Fibroblast of villous mesenchyme (primary cell): ENCODE measurements around the gene ELAC2. TPM values are rescaled to one million over a fixed set of nuclear protein-coding genes. Genes with fewer than 3 reads are reported as not detected.

ENCODE experiments used
- DNase-seq: peaks from one replicate; pipeline ENCODE4 v3.0.0-alpha.2; 2010; ENCODE audit warnings: low read depth
- H3K4me3 ChIP-seq: 2 replicates; pipeline ENCODE4 v1.5.1; 2011; ENCODE audit warnings: low read depth, mild to moderate bottlenecking, low read length
- total RNA-seq: library from RNA; depleted of rRNA; stranded (reverse); fragments of >200 nt; gene quantifications from 2 replicates; pipeline ENCODE4 v1.2.3, GENCODE V29; 2012
- TF ChIP-seq, protein P1 (sequence below): IDR thresholded peaks from 2 replicates; pipeline ENCODE4 v1.5.1; 2012; ENCODE audit warnings: low read depth, mild to moderate bottlenecking, low read length; ENCODE audit not compliant: insufficient read depth

The ELAC2 gene
- total RNA-seq, 1 donor: 63.9 TPM

DNA sequence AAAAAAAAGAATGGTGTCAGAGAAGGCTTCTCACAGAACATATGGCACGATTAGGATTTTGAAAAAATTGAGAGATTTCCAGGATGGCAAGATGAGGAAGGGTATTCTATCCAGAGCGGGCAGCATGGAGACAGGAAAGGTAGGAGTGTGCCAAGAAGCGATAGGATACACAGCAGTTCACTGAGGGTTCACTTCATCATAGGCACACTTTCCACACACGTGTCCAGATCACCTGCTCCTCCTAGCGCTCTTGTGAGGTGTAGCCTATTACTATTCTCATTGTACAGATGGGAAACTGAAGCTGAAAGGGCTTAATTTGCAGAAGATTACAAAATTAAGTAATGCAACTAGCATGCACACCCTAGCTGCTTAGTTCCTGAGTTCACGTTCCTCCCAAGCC lies 6.2 kb upstream of the ELAC2 start:
- DNase-seq: no peak
- TF ChIP-seq, protein P1, sequence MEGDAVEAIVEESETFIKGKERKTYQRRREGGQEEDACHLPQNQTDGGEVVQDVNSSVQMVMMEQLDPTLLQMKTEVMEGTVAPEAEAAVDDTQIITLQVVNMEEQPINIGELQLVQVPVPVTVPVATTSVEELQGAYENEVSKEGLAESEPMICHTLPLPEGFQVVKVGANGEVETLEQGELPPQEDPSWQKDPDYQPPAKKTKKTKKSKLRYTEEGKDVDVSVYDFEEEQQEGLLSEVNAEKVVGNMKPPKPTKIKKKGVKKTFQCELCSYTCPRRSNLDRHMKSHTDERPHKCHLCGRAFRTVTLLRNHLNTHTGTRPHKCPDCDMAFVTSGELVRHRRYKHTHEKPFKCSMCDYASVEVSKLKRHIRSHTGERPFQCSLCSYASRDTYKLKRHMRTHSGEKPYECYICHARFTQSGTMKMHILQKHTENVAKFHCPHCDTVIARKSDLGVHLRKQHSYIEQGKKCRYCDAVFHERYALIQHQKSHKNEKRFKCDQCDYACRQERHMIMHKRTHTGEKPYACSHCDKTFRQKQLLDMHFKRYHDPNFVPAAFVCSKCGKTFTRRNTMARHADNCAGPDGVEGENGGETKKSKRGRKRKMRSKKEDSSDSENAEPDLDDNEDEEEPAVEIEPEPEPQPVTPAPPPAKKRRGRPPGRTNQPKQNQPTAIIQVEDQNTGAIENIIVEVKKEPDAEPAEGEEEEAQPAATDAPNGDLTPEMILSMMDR: no peak
- no peak overlapping the region for H3K4me3 ChIP-seq

DNA sequence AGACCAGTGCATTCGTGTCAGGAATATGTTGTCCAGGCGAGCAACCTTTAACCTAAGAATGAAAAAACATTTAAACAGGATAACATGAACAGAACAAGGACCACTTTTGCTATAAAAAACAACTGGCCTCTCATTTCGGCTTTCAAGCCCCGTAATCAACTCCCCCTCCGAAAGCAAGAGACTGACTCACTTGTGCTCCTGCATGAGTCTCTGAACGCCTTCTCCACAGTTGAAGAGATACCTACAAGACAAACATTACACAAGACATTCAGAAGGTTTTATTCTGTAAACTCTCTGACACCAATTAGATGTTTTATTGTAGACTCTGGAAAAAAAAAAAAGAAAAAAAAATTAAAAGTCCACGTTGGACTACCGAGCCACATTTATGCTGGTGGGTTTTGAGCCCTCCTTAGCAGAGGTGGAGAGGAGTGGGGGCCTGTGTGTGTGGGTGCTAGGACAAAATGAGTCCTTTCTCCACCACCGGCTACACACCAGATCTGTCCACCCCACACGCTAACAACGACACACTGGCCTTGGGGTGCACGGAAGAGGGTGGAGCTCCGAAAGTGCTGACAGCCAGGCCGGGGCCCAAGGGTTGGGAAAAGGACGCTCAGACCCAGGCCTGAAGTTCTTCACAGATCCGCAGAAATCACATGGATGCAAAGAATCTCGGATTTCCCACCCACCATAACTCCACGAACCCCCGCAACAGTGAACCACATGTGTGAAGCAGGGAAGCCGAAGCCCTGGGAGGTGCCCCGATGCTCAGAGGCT lies 759 bp downstream of the ELAC2 start:
- peak overlapping the region; percentile 68 for H3K4me3 ChIP-seq
- TF ChIP-seq, protein P1: no peak
- no peak for DNase-seq

DNA sequence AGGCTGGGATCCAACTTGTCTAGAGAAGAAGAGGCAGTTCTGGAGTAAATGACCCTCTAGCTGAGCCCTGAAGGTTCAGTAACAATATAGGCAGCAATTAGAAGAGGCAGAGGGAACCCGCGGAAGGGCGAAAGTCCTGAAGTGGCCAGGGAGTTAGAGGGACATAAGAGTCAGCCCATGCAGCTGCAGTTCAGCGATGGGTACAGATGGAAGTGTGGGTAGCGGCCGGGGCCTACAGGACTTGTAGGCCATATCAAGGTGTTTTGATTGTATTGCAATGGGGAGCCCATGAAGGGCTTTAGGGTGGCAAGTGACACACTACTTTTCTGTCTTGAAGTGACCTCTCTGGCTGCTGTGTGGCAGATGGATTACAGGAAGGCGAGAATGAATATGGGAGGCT lies 3.0 kb downstream of the ELAC2 start:
- TF ChIP-seq, protein P1: no peak
- no peak overlapping the region for H3K4me3 ChIP-seq
- no peak for DNase-seq

DNA sequence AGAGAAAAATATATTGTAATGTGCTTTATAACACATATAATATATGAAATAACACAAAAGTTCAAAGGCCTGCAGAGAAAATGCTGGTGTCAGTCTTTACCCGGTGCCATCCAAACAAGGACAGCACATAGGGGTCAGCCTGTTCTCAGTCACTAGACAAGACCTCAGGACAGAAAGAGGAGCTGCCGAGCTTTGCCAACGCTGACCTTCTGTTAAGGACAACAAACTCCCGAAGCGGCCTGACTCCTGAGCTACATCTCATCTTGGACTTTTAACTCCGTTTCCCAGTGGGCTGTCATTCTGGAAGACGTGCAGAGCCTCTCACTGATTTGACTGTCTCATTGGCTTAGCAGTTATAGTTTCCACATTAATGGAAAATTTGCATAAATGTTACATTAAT lies 6.9 kb downstream of the ELAC2 start:
- no peak overlapping the region for H3K4me3 ChIP-seq
- TF ChIP-seq, protein P1: no peak
- DNase-seq: no peak

DNA sequence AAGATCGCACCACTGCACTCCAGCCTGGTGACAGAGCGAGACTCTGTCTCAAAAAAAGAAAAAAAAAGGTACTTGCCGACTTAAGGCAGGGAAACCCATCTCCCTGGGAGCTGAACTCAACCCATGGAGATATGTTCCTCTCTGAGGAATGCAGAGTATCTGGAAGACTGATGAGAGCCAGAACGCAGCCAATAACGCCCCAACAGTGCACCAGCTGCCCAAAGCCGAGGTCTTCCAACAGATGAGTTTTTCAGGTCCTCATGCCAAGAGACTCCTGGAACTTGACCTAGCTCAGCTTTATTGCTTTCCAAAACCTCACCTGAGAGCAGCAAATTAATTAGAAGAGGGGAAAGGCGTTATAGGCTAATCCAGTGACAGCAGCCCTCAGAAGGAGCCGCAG lies 9.4 kb downstream of the ELAC2 start:
- TF ChIP-seq, protein P1: no peak
- H3K4me3 ChIP-seq: no peak overlapping the region
- no peak for DNase-seq

DNA sequence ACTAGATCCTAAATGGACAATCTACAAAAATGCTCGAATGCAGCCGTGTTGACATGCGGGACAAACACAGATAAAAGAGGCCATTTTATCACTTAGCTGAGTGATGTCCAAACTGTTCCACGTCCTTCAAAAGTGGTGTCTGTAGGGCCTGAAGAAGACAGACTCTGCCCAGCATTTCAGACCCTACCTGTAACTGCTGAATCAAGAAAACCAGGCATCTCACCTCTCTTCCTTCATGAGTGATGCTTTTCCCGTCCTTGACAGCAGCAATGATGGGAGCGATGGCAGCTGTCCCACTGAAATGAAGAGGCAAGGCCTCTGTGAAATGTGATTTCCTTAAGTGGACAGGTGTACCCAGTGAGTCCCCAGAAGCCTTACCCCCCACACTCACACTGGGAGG lies 12.3 kb downstream of the ELAC2 start:
- H3K4me3 ChIP-seq: no peak overlapping the region
- no peak for DNase-seq
- TF ChIP-seq, protein P1: no peak

DNA sequence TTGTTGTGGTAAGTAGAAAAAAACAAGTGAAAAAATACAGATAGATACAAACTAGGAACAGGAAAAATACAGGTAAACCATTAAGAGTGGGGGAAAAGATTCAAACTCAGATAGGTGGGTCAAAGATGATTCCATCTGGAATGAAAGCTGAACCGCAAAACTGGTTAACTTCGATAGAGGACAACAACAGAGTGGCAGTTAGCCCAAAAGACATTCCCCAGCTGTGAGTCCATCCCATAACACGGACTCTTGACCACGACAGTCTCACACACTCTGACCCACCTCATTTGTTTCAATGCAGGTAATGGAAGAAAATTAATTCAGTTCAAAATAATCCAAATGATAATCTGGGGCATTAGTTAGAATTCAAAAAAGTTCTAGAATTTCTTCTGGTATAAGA lies 13.5 kb downstream of the ELAC2 start:
- no peak overlapping the region for H3K4me3 ChIP-seq
- no peak for DNase-seq

More for the DNA sequence above, 13.5 kb downstream of the ELAC2 start:
- TF ChIP-seq, protein P1: no peak
